Spleen (tissue), 11 donors: ENCODE measurements around the gene MMP14. TPM values are rescaled to one million over a fixed set of nuclear protein-coding genes. Genes with fewer than 3 reads are reported as not detected.

Experiments
- DNase-seq: peaks from one replicate; pipeline ENCODE4 v3.0.0-alpha.2; 2020
- H3K27ac ChIP-seq, 8 donors: fragments of 200-600 bp; sonication (generic) in 7 of 8; 1 replicate in 4 of 8; 2 replicates in 4 of 8; pipeline versions ENCODE4 v1.5.0 to v1.8.0; 2016 to 2021; ENCODE audit warnings: inconsistent platforms in 4 of 8, mild to moderate bottlenecking in 4 of 8, moderate library complexity in 1 of 8
- H3K27me3 ChIP-seq, 7 donors: fragments of 200-600 bp; sonication (generic) in 6 of 7; replicated peaks in 1 of 7; 1 replicate in 4 of 7; 2 replicates in 3 of 7; pipeline versions ENCODE4 v1.5.0 to v1.8.0; 2016 to 2021; ENCODE audit warnings: inconsistent platforms in 3 of 7, mild to moderate bottlenecking in 1 of 7
- H3K36me3 ChIP-seq, 6 donors: fragments of 200-600 bp; sonication (generic) in 5 of 6; 1 replicate in 4 of 6; 2 replicates in 2 of 6; pipeline versions ENCODE4 v1.5.0 to v1.8.0; 2016 to 2021; ENCODE audit warnings: inconsistent platforms in 2 of 6
- H3K4me1 ChIP-seq, 6 donors: fragments of 200-600 bp; sonication (generic) in 5 of 6; 1 replicate in 3 of 6; 2 replicates in 3 of 6; pipeline versions ENCODE4 v1.5.0 to v1.8.0; 2016 to 2021; ENCODE audit warnings: inconsistent platforms in 3 of 6
- H3K4me3 ChIP-seq, 8 donors: fragments of 200-600 bp; sonication (generic) in 7 of 8; 1 replicate in 4 of 8; 2 replicates in 4 of 8; pipeline versions ENCODE4 v1.5.0 to v1.8.0; 2016 to 2021; ENCODE audit warnings: inconsistent platforms in 4 of 8, mild to moderate bottlenecking in 4 of 8, moderate library complexity in 2 of 8
- H3K9me3 ChIP-seq, 8 donors: fragments of 200-600 bp; sonication (generic) in 7 of 8; 1 replicate in 4 of 8; 2 replicates in 4 of 8; pipeline versions ENCODE4 v1.5.0 to v1.8.0; 2016 to 2021; ENCODE audit warnings: inconsistent platforms in 4 of 8
- POLR2A ChIP-seq, 3 donors: fragments of 450-650 bp; IDR thresholded peaks; one replicate each; pipeline ENCODE4 v1.5.1; 2017; ENCODE audit warnings: antibody characterized with exemption in 3 of 3, mild to moderate bottlenecking in 1 of 3
- POLR2AphosphoS5 ChIP-seq, 3 donors: sonication (generic); formaldehyde crosslinking; IDR thresholded peaks; one replicate each; pipeline ENCODE4 v1.5.1; 2017; ENCODE audit warnings: antibody characterized with exemption in 3 of 3
- WGBS, 5 donors: extraction: QIAGEN DNeasy Blood & Tissue Kit in 3 of 5; methylation state at CpG; one replicate each; pipeline versions ENCODE4 v1.1.5 to v1.1.7; 2013 to 2018; 5-methylcytosine and 5-hydroxymethylcytosine counted together
- intact Hi-C: fragments of 100-400 bp; cut with DNase I; formaldehyde crosslinking; loops from one replicate; pipeline ENCODE4 v1.15.0; 2023; ENCODE audit warnings: low total_unique reads
- polyA plus RNA-seq, 3 donors: library from polyadenylated mRNA; stranded (reverse); fragments of 200-250 nt; gene quantifications; one replicate each; pipeline ENCODE4 v1.2.1, GENCODE V29; 2013
- total RNA-seq, 7 donors: library from RNA; depleted of rRNA in 3 of 7; stranded (reverse); fragments of >200 nt in 3 of 7; fragmentation: NEBNext Ultra II Directional in 4 of 7; extraction: Animal tissue kit (Norgen Biotek cat#: 25700) in 4 of 7; gene quantifications; one replicate each; pipeline versions ENCODE4 v1.1.0 to v1.2.1, GENCODE V29; 2016 to 2021
- TF ChIP-seq, protein P1 (sequence below), 11 experiments: fragments of 200-600 bp in 7 of 11; fragments of 450-650 bp in 4 of 11; sonication (generic) in 4 of 11; IDR thresholded peaks in 8 of 11; conservative IDR thresholded peaks in 3 of 11; 1 replicate in 7 of 11; 2 replicates in 4 of 11; pipeline versions ENCODE4 v1.4.0 to v1.8.0; 2016 to 2021; ENCODE audit warnings: antibody characterized with exemption in 11 of 11, inconsistent platforms in 4 of 11, mild to moderate bottlenecking in 1 of 11
- donor health status: healthy with polysubstance abuse.
- donor health status: DM: no; HTN: no; CAD: no; lungs with moderate emphysema.
- donor health status: DM: no; HTN: no; CAD: no.
- donor health status: Bipolar disorder and iron deficiency.
- donor health status: healthy.
- donor health status: DM: no; HTN: no; CAD: no.
- donor health status: DM: yes; HTN: yes; CAD: no.

MMP14 gene
- total and polyA plus RNA-seq, 10 donors, result 6.6 to 126 (median 60.9) TPM

DNA sequence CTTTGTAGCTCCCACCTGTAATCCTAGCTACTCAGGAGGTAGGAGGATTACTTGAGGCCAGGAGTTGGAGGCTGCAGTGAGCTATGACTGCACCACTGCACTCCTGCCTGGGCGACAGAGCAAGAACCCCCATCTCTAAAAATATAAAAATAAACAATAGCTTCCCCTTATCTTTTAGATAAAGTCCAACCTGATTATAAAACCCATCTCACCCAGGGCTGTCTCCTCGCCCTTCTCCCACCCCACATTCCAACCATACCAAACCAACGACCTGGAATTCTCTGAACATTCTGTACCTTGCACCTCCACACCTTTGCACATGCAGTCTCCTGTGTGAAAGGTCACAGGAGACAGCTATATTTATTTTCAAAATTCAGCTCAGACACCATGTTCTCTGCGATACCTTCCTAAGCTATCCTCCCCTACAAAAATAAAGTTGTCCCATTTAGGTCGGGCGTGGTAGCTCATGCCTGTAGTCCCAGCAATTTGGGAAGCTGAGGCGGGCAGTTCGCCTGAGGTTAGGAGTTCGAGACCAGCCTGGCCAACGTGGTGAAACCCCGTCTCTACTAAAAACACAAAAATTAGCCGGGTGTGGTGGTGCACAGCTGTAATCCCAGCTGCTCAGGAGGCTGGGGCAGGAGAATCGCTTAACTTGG is 28.8 kb upstream of the MMP14 start:
- Histone ChIP-seq H3K4me3 (no peak overlapping the region), H3K27ac (peak overlapping the region in 2 of 8 donors; percentile 2 to 54), H3K36me3 (peaks cover 0 to 34% (median 0%) of the 10 kb centered on the region in 6 donors), H3K27me3 (no peaks in the 10 kb centered on the region), H3K4me1 (peaks cover 7 to 96% (median 63%) of the 10 kb centered on the region in 6 donors), H3K9me3 (no peaks in the 10 kb centered on the region)
- 75 to 89% (median 85%) methylated on average over 13 of the region's 13 CpGs for WGBS, 5 donors
- TF ChIP-seq, protein P1, sequence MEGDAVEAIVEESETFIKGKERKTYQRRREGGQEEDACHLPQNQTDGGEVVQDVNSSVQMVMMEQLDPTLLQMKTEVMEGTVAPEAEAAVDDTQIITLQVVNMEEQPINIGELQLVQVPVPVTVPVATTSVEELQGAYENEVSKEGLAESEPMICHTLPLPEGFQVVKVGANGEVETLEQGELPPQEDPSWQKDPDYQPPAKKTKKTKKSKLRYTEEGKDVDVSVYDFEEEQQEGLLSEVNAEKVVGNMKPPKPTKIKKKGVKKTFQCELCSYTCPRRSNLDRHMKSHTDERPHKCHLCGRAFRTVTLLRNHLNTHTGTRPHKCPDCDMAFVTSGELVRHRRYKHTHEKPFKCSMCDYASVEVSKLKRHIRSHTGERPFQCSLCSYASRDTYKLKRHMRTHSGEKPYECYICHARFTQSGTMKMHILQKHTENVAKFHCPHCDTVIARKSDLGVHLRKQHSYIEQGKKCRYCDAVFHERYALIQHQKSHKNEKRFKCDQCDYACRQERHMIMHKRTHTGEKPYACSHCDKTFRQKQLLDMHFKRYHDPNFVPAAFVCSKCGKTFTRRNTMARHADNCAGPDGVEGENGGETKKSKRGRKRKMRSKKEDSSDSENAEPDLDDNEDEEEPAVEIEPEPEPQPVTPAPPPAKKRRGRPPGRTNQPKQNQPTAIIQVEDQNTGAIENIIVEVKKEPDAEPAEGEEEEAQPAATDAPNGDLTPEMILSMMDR (IDR thresholded peaks at IDR 0.05 in 8 of 11, conservative IDR thresholded peaks at IDR 0.05 in 3 of 11), result no peak
- TF ChIP-seq POLR2A (IDR thresholded peaks at IDR 0.05) (no peak), POLR2AphosphoS5 (IDR thresholded peaks at IDR 0.05) (no peak)
- peak; percentile 9 for DNase-seq
- intact Hi-C loops, result no loop called here

DNA sequence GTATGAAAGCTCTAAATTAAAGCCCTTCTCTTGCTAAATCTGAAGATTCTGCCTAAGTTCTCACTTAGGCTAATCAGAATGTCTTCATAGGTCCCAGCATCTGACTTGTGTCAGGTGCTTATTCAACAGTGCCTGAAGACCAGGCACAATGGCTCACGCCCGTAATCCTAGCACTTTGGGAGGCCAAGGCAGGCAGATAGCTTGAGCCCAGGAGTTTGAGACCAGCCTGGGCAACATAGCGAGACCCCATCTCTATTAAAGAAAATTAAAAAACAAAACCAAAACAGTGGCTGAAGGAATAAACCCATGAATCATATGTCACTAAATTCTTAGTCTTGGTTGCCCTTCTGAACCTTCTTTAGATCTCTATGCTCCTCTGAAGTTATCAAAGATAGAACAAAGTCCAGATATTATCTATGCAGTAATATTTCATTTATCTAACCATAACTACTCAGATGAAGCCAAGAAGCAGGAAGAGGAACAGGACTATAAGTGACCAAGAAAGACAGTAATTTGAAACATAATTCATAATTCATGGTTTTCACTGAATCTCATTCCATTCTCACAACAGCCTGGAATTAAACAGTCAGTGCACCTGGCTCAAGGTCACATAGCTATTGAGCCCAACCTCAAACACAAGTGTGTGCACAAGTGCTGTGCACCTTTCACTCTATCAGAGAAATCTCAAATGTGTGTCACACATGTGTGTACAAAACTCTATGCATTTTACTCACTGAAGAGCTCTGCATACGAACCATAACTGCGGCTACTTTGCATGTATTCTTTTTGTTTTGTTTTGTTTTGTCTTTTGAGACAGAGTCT is 27.8 kb upstream of the MMP14 start:
- Histone ChIP-seq H3K27ac (peak overlapping the region in 4 of 8 donors; percentile 2 to 54 (median 18)), H3K9me3 (no peaks in the 10 kb centered on the region), H3K4me3 (no peak overlapping the region), H3K36me3 (peaks cover 0 to 42% (median 0%) of the 10 kb centered on the region in 6 donors), H3K27me3 (no peaks in the 10 kb centered on the region), H3K4me1 (peaks cover 7 to 96% (median 63%) of the 10 kb centered on the region in 6 donors)
- 79 to 91% (median 91%) methylated on average over 5 of the region's 5 CpGs for WGBS, 5 donors
- intact Hi-C loops, result no loop called here
- no peak for DNase-seq
- no peak for TF ChIP-seq POLR2AphosphoS5 (IDR thresholded peaks at IDR 0.05)
- TF ChIP-seq, protein P1 (IDR thresholded peaks at IDR 0.05 in 8 of 11, conservative IDR thresholded peaks at IDR 0.05 in 3 of 11), result no peak
- TF ChIP-seq POLR2A (IDR thresholded peaks at IDR 0.05), result no peak

- H3K27ac ChIP-seq, result peak overlapping the region in 7 of 8 donors; percentile 41 to 92 (median 69)
- whole genome bisulfite sequencing, 5 donors, result 24 to 46% (median 35%) methylated on average over 2 of the region's 2 CpGs
- intact Hi-C loops, result no loop called here
These were observed 24.7 kb upstream of the MMP14 start for GRCh38 chr14:22811722-22812121.

More at GRCh38 chr14:22811722-22812121, 24.7 kb upstream of the MMP14 start:
- Histone ChIP-seq H3K4me3 (peak overlapping the region in 5 of 8 donors; percentile 4 to 64 (median 19)), H3K36me3 (peaks cover 0 to 37% (median 0%) of the 10 kb centered on the region in 6 donors), H3K9me3 (no peaks in the 10 kb centered on the region), H3K27me3 (no peaks in the 10 kb centered on the region), H3K4me1 (peaks cover 13 to 98% (median 72%) of the 10 kb centered on the region in 6 donors)
- no peak for DNase-seq
- TF ChIP-seq, protein P1 (IDR thresholded peaks at IDR 0.05 in 8 of 11, conservative IDR thresholded peaks at IDR 0.05 in 3 of 11), result no peak
- TF ChIP-seq POLR2A (IDR thresholded peaks at IDR 0.05) (no peak), POLR2AphosphoS5 (IDR thresholded peaks at IDR 0.05) (no peak)
